IMR-90 (cell line): Measurements from ENCODE around the gene ACSF2. TPM values are rescaled to one million over a fixed set of nuclear protein-coding genes. Genes with fewer than 3 reads are reported as not detected.

Experiments
- ATAC-seq: fragments of 200-7000 bp; cut with Tn5 transposase; 2 replicates; pipeline ENCODE4 v1.9.1; 2020; ENCODE audit warnings: low read depth, mild to moderate bottlenecking, moderate library complexity
- BruUV-seq: library from RNA; stranded (reverse); fragments of 400-500 nt; replicated peaks from 2 replicates; lab custom pipeline; 2021; lab: Mats Ljungman, UMichigan
- CTCF ChIA-PET: fragments of 300-600 bp; formaldehyde crosslinking; extraction: SDS; loops from one replicate; lab custom pipeline; 2021; ENCODE audit warnings: antibody characterized with exemption; lab: Yijun Ruan, JAX
- POLR2A ChIA-PET: fragments of 300-600 bp; sonication (Branson Sonifier 250); formaldehyde crosslinking; loops from one replicate; lab custom pipeline; 2022; ENCODE audit warnings: antibody characterized with exemption; ENCODE audit not compliant: unreplicated experiment; lab: Charles Lee
- DNase-seq: peaks from one replicate; pipeline ENCODE4 v3.0.0; 2013
- H2AFZ ChIP-seq: replicated peaks from 2 replicates; pipeline ENCODE3; 2013; ENCODE audit warnings: low read length, mild to moderate bottlenecking; ENCODE audit not compliant: poor library complexity
- H2AK5ac ChIP-seq: 2 replicates; pipeline ENCODE4 v1.6.1; 2013; ENCODE audit warnings: low read depth, low read length, inconsistent platforms
- H2AK9ac ChIP-seq: replicated peaks from 2 replicates; pipeline ENCODE3; 2013; ENCODE audit warnings: mild to moderate bottlenecking, low read depth, low read length, moderate library complexity; ENCODE audit not compliant: poor library complexity
- H2BK120ac ChIP-seq: 2 replicates; pipeline ENCODE4 v1.6.1; 2013; ENCODE audit warnings: low read depth, low read length, inconsistent platforms
- H2BK15ac ChIP-seq: 3 replicates; pipeline ENCODE4 v1.6.1; 2013; ENCODE audit warnings: low read depth, low read length, inconsistent platforms
- H2BK20ac ChIP-seq: 2 replicates; pipeline ENCODE4 v1.6.1; 2013; ENCODE audit warnings: low read depth, mild to moderate bottlenecking, inconsistent platforms, low read length, moderate library complexity
- H2BK5ac ChIP-seq: 2 replicates; pipeline ENCODE4 v1.6.1; 2013; ENCODE audit warnings: mild to moderate bottlenecking, low read depth, low read length, inconsistent platforms; ENCODE audit not compliant: poor library complexity, severe bottlenecking
- H3K14ac ChIP-seq: replicated peaks from 2 replicates; pipeline ENCODE4 v1.6.1; 2013; ENCODE audit warnings: low read depth, low read length, inconsistent platforms
- H3K18ac ChIP-seq: 2 replicates; pipeline ENCODE4 v1.6.1; 2013; ENCODE audit warnings: low read depth, low read length, control low read depth
- H3K23ac ChIP-seq: 2 replicates; pipeline ENCODE4 v1.6.1; 2013; ENCODE audit warnings: low read depth, low read length, inconsistent platforms
- H3K27ac ChIP-seq: 2 replicates; pipeline ENCODE4 v1.5.1; 2013; ENCODE audit warnings: mild to moderate bottlenecking, control low read depth, low read length; ENCODE audit not compliant: insufficient read depth
- H3K27me3 ChIP-seq: 2 replicates; pipeline ENCODE4 v1.6.1; 2013; ENCODE audit warnings: low read length; ENCODE audit not compliant: control insufficient read depth, insufficient read depth
- H3K36me3 ChIP-seq: 2 replicates; pipeline ENCODE4 v1.6.1; 2013; ENCODE audit warnings: low read length, mixed read lengths; ENCODE audit not compliant: control insufficient read depth, insufficient read depth
- H3K4ac ChIP-seq: 2 replicates; pipeline ENCODE4 v1.6.1; 2013; ENCODE audit warnings: low read depth, low read length, inconsistent platforms
- H3K4me1 ChIP-seq: 2 replicates; pipeline ENCODE4 v1.6.1; 2013; ENCODE audit warnings: low read length, mixed read lengths; ENCODE audit not compliant: control insufficient read depth, insufficient read depth
- H3K4me2 ChIP-seq: 2 replicates; pipeline ENCODE4 v1.6.1; 2013; ENCODE audit warnings: low read depth, mild to moderate bottlenecking, control low read depth, low read length, moderate library complexity
- H3K4me3 ChIP-seq: 2 replicates; pipeline ENCODE4 v1.5.1; 2013; ENCODE audit warnings: low read depth, mild to moderate bottlenecking, control low read depth, low read length, moderate library complexity; ENCODE audit not compliant: insufficient read depth
- H3K56ac ChIP-seq: 2 replicates; pipeline ENCODE4 v1.6.1; 2013; ENCODE audit warnings: low read length, inconsistent platforms; ENCODE audit not compliant: insufficient read depth; ENCODE audit errors: extremely low read depth
- H3K79me1 ChIP-seq, 2 experiments: 2 replicates each; pipeline ENCODE4 v1.6.1; 2013; ENCODE audit warnings: low read length in 2 of 2, inconsistent platforms in 1 of 2, low read depth in 1 of 2
- H3K9ac ChIP-seq: 2 replicates; pipeline ENCODE4 v1.6.1; 2013; ENCODE audit warnings: low read depth, low read length, control low read depth
- H3K9me1 ChIP-seq: 2 replicates; pipeline ENCODE4 v1.6.1; 2013; ENCODE audit warnings: low read length, inconsistent platforms; ENCODE audit not compliant: insufficient read depth
- H3K9me3 ChIP-seq: 2 replicates; pipeline ENCODE4 v1.6.1; 2013; ENCODE audit warnings: low read length; ENCODE audit not compliant: control insufficient read depth, insufficient read depth
- H4K20me1 ChIP-seq: 2 replicates; pipeline ENCODE4 v1.6.1; 2013; ENCODE audit warnings: low read length, inconsistent platforms; ENCODE audit not compliant: insufficient read depth
- H4K5ac ChIP-seq: 2 replicates; pipeline ENCODE4 v1.6.1; 2013; ENCODE audit warnings: mild to moderate bottlenecking, low read depth, low read length, control low read depth
- H4K8ac ChIP-seq, 2 experiments: 2 replicates each; pipeline ENCODE4 v1.6.1; 2013; ENCODE audit warnings: low read depth in 2 of 2, low read length in 2 of 2, control low read depth in 1 of 2, inconsistent platforms in 1 of 2
- H4K91ac ChIP-seq: 2 replicates; pipeline ENCODE4 v1.6.1; 2013; ENCODE audit warnings: low read depth, low read length, inconsistent platforms; ENCODE audit not compliant: insufficient read depth
- BHLHE40 ChIP-seq: fragments of 150-350 bp; IDR thresholded peaks from 2 replicates; pipeline ENCODE4 v1.6.1; 2016; ENCODE audit warnings: mild to moderate bottlenecking, low read depth, low read length
- CEBPB ChIP-seq: IDR thresholded peaks from 2 replicates; pipeline ENCODE4 v1.6.1; 2012; ENCODE audit warnings: low read depth, low read length, improper control_type of control experiment
- CHD1 ChIP-seq: IDR thresholded peaks from 2 replicates; pipeline ENCODE4 v1.6.1; 2012; ENCODE audit warnings: low read depth, low read length, improper control_type of control experiment
- CTCF ChIP-seq: conservative IDR thresholded peaks from 2 replicates; pipeline ENCODE4 v1.5.1; 2012; ENCODE audit warnings: mild to moderate bottlenecking, low read depth, low read length, improper control_type of control experiment
- ELK1 ChIP-seq: fragments of 150-350 bp; IDR thresholded peaks from 2 replicates; pipeline ENCODE4 v1.6.1; 2016; ENCODE audit warnings: low read depth, mild to moderate bottlenecking, low read length, moderate library complexity, borderline replicate concordance
- FOS ChIP-seq: fragments of 150-350 bp; IDR thresholded peaks from 2 replicates; pipeline ENCODE4 v1.6.1; 2016; ENCODE audit warnings: low read depth, low read length
- MAFK ChIP-seq: IDR thresholded peaks from 2 replicates; pipeline ENCODE4 v1.6.1; 2012; ENCODE audit warnings: low read depth, low read length, improper control_type of control experiment
- MAZ ChIP-seq: IDR thresholded peaks from 2 replicates; pipeline ENCODE4 v1.6.1; 2012; ENCODE audit warnings: low read depth, mild to moderate bottlenecking, low read length, improper control_type of control experiment, moderate library complexity, borderline replicate concordance
- MXI1 ChIP-seq: IDR thresholded peaks from 2 replicates; pipeline ENCODE4 v1.6.1; 2012; ENCODE audit warnings: low read depth, mild to moderate bottlenecking, low read length, moderate library complexity, borderline replicate concordance
- NFE2L2 ChIP-seq: fragments of 150-350 bp; IDR thresholded peaks from 2 replicates; pipeline ENCODE4 v1.6.1; 2016; ENCODE audit warnings: low read depth, mild to moderate bottlenecking, low read length
- POLR2A ChIP-seq: IDR thresholded peaks from 2 replicates; pipeline ENCODE4 v1.6.1; 2012; ENCODE audit warnings: mild to moderate bottlenecking, low read depth, low read length
- RAD21 ChIP-seq: IDR thresholded peaks from 2 replicates; pipeline ENCODE4 v1.6.1; 2012; ENCODE audit warnings: low read length, improper control_type of control experiment
- RFX5 ChIP-seq: IDR thresholded peaks from 2 replicates; pipeline ENCODE4 v1.8.0; 2012; ENCODE audit warnings: low read depth, mild to moderate bottlenecking, low read length, moderate library complexity
- SMC3 ChIP-seq: fragments of 150-350 bp; IDR thresholded peaks from 2 replicates; pipeline ENCODE4 v1.6.1; 2016; ENCODE audit warnings: low read depth, mild to moderate bottlenecking, antibody characterized with exemption, low read length, moderate library complexity
- dilution Hi-C: fragments of 300-500 bp; cut with HindIII; formaldehyde crosslinking; loops from one replicate; pipeline ENCODE4 v1.14.3; 2018; ENCODE audit warnings: low sequenced_read_pairs; ENCODE audit not compliant: unreplicated experiment
- in situ Hi-C: fragments of 300-500 bp; cut with MboI; formaldehyde crosslinking; loops from 3 replicates; pipeline ENCODE4 v1.14.3; 2019; ENCODE audit warnings: low sequenced_read_pairs, inconsistent platforms, mixed read lengths
- intact Hi-C: fragments of 100-400 bp; cut with micrococcal nuclease; formaldehyde crosslinking; loops from 2 replicates; pipeline ENCODE4 v1.10.0; 2022
- polyA plus RNA-seq, 3 experiments: library from polyadenylated mRNA; depleted of rRNA; stranded (reverse); fragments of >200 nt; gene quantifications; 2 replicates each; pipeline ENCODE4 v1.2.3, GENCODE V29; 2012; ENCODE audit warnings: low replicate concordance in 1 of 3
- total RNA-seq: library from RNA; depleted of rRNA; stranded (reverse); fragments of >200 nt; gene quantifications from 2 replicates; pipeline ENCODE4 v1.2.3, GENCODE V29; 2012

Gene ACSF2
- total and polyA plus RNA-seq, 2 of the 4 experiments (the other 2 are of a cell fraction), result 18.5 to 27.2 TPM

- Histone ChIP-seq H4K8ac (no peak overlapping the region), H3K4me1 (peaks cover 4% of the 10 kb centered on the region), H2AK5ac (no peak overlapping the region), H3K4me2 (no peak overlapping the region), H3K14ac (no peak overlapping the region), H2AFZ (no peak overlapping the region), H3K9me1 (peaks cover 5% of the 10 kb centered on the region; the same call in 1 of the 2 replicates), H4K91ac (no peak overlapping the region), H3K27me3 (no peaks in the 10 kb centered on the region; the same call in 1 of the 2 replicates), H3K23ac (no peak overlapping the region), H2BK120ac (no peak overlapping the region), H2BK5ac (no peak overlapping the region), H2BK20ac (no peak overlapping the region), H3K27ac (no peak overlapping the region), H3K4me3 (no peak overlapping the region), H2AK9ac (no peak overlapping the region), H4K20me1 (no peaks in the 10 kb centered on the region), H3K18ac (no peak overlapping the region), H3K9me3 (no peaks in the 10 kb centered on the region), H3K56ac (no peak overlapping the region), H3K36me3 (no peaks in the 10 kb centered on the region), H3K4ac (no peak overlapping the region), H2BK15ac (no peak overlapping the region), H4K5ac (no peak overlapping the region), H3K9ac (no peak overlapping the region), H3K79me1 (no peaks in the 10 kb centered on the region)
- DNase-seq (no peak), ATAC-seq (no peak)
- dilution Hi-C loops, result no loop called here
- intact Hi-C loops, result no loop called here
- ChIA-PET CTCF (no interaction called here), POLR2A (no interaction called here)
- TF ChIP-seq BHLHE40 (no peak), MXI1 (no peak), CHD1 (no peak), CEBPB (no peak), RFX5 (no peak), CTCF (no peak), ELK1 (no peak), NFE2L2 (no peak), MAFK (no peak), FOS (no peak), POLR2A (no peak), SMC3 (no peak), MAZ (no peak), RAD21 (no peak)
- in situ Hi-C loops, result no loop called here
- BruUV-seq, result no TSS peak
These were observed 73.3 kb downstream of the ACSF2 start for GRCh38 chr17:50499270-50499669.
